Esophagus muscularis mucosa (tissue), 4 donors: Measurements from ENCODE around the gene GIMAP6. TPM values are rescaled to one million over a fixed set of nuclear protein-coding genes. Genes with fewer than 3 reads are reported as not detected.

ENCODE experiments used
- DNase-seq: peaks from one replicate; pipeline ENCODE4 v3.0.0-alpha.2; 2017; ENCODE audit errors: extremely low spot score
- H3K27ac ChIP-seq, 4 donors: fragments of 200-600 bp; sonication (generic); replicated peaks in 1 of 4; 1 replicate in 3 of 4; 2 replicates in 1 of 4; pipeline ENCODE4 v1.5.1; 2016 to 2019; ENCODE audit warnings: mild to moderate bottlenecking in 1 of 4
- H3K27me3 ChIP-seq, 4 donors: fragments of 200-600 bp; sonication (generic); one replicate each; pipeline versions ENCODE4 v1.5.1 to v1.6.0; 2016 to 2019
- H3K36me3 ChIP-seq, 4 donors: fragments of 200-600 bp; sonication (generic); one replicate each; pipeline ENCODE4 v1.5.1; 2016 to 2019
- H3K4me1 ChIP-seq, 4 donors: fragments of 200-600 bp; sonication (generic); one replicate each; pipeline ENCODE4 v1.5.1; 2016 to 2019
- H3K4me3 ChIP-seq, 4 donors: fragments of 200-600 bp; sonication (generic); 1 replicate in 2 of 4; 2 replicates in 2 of 4; pipeline ENCODE4 v1.5.1; 2016 to 2019; ENCODE audit warnings: mild to moderate bottlenecking in 4 of 4, moderate library complexity in 1 of 4
- H3K9me3 ChIP-seq, 4 donors: fragments of 200-600 bp; sonication (generic); 1 replicate in 3 of 4; 2 replicates in 1 of 4; pipeline ENCODE4 v1.5.1; 2016 to 2019
- EP300 ChIP-seq: sonication (generic); formaldehyde crosslinking; IDR thresholded peaks from one replicate; pipeline ENCODE4 v1.6.1; 2017; ENCODE audit warnings: antibody characterized with exemption
- POLR2A ChIP-seq: fragments of 450-650 bp; IDR thresholded peaks from one replicate; pipeline ENCODE4 v1.6.1; 2017; ENCODE audit warnings: antibody characterized with exemption, moderate library complexity, mild to moderate bottlenecking, low read depth
- POLR2AphosphoS5 ChIP-seq, 2 donors: sonication (generic); formaldehyde crosslinking; IDR thresholded peaks; one replicate each; pipeline ENCODE4 v1.6.1; 2017; ENCODE audit warnings: antibody characterized with exemption in 2 of 2
- WGBS: methylation state at CpG from one replicate; pipeline ENCODE4 v1.1.5; 2018; 5-methylcytosine and 5-hydroxymethylcytosine counted together
- intact Hi-C: fragments of 100-400 bp; cut with DNase I; formaldehyde crosslinking; loops from one replicate; pipeline ENCODE4 v1.15.1; 2023
- total RNA-seq, 4 donors: library from RNA; depleted of rRNA; stranded (reverse); fragments of >200 nt; gene quantifications; one replicate each; pipeline versions ENCODE4 v1.1.0 to v1.2.1, GENCODE V29; 2016
- TF ChIP-seq, protein P1 (sequence below), 3 experiments: fragments of 200-600 bp in 2 of 3; fragments of 450-650 bp in 1 of 3; sonication (generic) in 2 of 3; IDR thresholded peaks; one replicate each; pipeline ENCODE4 v1.5.1; 2017 to 2019; ENCODE audit warnings: antibody characterized with exemption in 3 of 3, mild to moderate bottlenecking in 2 of 3, moderate library complexity in 1 of 3

The GIMAP6 gene
- total RNA-seq, 4 donors from 2014 or later = 25.7 to 45.9 (median 37.2) TPM

DNA sequence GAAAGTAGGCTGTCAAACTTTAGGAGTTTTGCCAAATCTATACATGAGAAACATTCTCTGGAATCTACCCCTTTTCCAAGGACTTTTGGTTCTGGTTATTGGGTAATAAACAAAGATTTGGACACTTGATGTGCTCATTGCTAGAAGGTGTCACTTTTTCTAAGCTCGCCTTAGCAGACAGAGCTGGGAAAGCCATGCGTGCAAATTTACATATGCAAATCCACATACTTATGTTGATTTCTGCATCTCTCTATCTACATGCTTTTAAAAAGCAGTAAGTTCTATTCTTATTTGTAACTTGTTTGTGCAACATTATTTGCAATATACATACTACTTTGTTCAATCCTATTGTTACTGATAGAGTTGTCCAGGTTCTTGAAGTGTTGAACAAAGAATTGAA lies 22.5 kb upstream of the GIMAP6 start:
- peaks cover 0 to 7% (median 0%) of the 10 kb centered on the region in 4 donors for H3K9me3 ChIP-seq
- H3K4me1 ChIP-seq = no peaks in the 10 kb centered on the region
- intact Hi-C loops = no loop called here
- H3K27me3 ChIP-seq = peaks cover 0 to 4% (median 0%) of the 10 kb centered on the region in 4 donors
- no peak overlapping the region for H3K27ac ChIP-seq
- H3K36me3 ChIP-seq = no peaks in the 10 kb centered on the region
- DNase-seq = no peak
- 55% methylated on average over 2 of the region's 2 CpGs for WGBS
- no peak overlapping the region for H3K4me3 ChIP-seq
- TF ChIP-seq POLR2AphosphoS5 (IDR thresholded peaks at IDR 0.05) (no peak), POLR2A (no peak), EP300 (no peak)
- TF ChIP-seq, protein P1, sequence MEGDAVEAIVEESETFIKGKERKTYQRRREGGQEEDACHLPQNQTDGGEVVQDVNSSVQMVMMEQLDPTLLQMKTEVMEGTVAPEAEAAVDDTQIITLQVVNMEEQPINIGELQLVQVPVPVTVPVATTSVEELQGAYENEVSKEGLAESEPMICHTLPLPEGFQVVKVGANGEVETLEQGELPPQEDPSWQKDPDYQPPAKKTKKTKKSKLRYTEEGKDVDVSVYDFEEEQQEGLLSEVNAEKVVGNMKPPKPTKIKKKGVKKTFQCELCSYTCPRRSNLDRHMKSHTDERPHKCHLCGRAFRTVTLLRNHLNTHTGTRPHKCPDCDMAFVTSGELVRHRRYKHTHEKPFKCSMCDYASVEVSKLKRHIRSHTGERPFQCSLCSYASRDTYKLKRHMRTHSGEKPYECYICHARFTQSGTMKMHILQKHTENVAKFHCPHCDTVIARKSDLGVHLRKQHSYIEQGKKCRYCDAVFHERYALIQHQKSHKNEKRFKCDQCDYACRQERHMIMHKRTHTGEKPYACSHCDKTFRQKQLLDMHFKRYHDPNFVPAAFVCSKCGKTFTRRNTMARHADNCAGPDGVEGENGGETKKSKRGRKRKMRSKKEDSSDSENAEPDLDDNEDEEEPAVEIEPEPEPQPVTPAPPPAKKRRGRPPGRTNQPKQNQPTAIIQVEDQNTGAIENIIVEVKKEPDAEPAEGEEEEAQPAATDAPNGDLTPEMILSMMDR (IDR thresholded peaks at IDR 0.05) = no peak

DNA sequence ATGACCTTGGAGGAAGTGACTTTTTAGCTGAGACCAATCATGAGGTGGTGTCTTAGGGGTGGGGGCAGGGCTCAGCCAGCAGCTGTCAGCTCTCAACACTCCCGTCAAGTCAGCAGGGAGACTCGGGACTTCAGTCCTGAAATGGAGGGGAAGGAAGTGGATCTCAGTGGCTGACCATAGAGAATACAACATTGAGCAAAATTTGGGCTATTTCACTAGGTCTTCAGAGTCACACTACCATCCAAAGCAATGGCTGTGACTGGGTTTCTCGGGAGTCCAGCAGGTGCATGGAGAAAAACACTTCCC lies 16.8 kb upstream of the GIMAP6 start:
- no peak overlapping the region for H3K27ac ChIP-seq
- H3K36me3 ChIP-seq = no peaks in the 10 kb centered on the region
- intact Hi-C loops = no loop called here
- TF ChIP-seq POLR2A = no peak
- TF ChIP-seq, protein P1 (IDR thresholded peaks at IDR 0.05) = no peak
- TF ChIP-seq POLR2AphosphoS5 (IDR thresholded peaks at IDR 0.05) = no peak
- TF ChIP-seq EP300 = no peak
- peaks cover 0 to 6% (median 0%) of the 10 kb centered on the region in 4 donors for H3K4me1 ChIP-seq
- 38% methylated on average over 3 of the region's 3 CpGs for WGBS
- no peak overlapping the region for H3K4me3 ChIP-seq
- H3K9me3 ChIP-seq = no peaks in the 10 kb centered on the region
- DNase-seq = no peak
- H3K27me3 ChIP-seq = no peaks in the 10 kb centered on the region

DNA sequence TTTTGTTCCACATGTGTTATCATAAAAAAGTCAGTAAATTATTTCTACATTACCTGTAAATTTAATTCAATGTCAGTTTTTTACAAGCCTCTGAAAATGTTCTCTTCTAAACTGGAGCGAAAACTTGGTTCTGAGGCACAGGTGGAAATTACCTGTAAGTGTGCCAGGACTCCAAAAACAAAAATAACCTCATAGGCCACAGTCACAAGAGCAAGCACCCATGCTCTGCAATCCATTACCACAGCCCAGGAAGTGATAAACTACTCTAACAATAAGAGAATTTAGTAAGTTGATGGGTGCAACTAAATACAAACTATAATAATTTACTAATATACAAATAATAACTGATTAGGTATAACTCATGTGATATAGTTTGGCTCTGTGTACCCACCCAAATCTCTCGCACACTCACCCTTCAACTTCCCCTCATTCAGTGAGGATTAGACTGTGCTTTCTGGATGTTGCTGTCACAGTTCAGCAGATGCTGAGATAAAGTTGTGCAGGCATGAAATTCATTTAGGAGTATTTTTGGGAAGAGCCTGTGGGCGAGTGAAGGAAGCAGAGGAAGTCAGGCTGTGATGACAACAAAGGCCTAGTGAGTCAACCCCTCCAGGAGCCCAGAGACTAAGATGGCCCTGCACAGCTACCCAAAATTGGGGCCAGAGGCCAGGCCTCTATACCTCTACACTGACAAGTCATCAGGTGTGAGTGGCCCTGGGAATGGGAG lies 16.3 kb upstream of the GIMAP6 start:
- intact Hi-C loops = no loop called here
- Histone ChIP-seq H3K27me3 (no peaks in the 10 kb centered on the region), H3K4me1 (peaks cover 0 to 6% (median 0%) of the 10 kb centered on the region in 4 donors), H3K4me3 (no peak overlapping the region), H3K27ac (no peak overlapping the region), H3K36me3 (no peaks in the 10 kb centered on the region), H3K9me3 (no peaks in the 10 kb centered on the region)
- TF ChIP-seq, protein P1 (IDR thresholded peaks at IDR 0.05) = no peak
- TF ChIP-seq POLR2AphosphoS5 (IDR thresholded peaks at IDR 0.05) (no peak), POLR2A (no peak), EP300 (no peak)
- DNase-seq = no peak
- WGBS = 58% methylated on average over 3 of the region's 3 CpGs

DNA sequence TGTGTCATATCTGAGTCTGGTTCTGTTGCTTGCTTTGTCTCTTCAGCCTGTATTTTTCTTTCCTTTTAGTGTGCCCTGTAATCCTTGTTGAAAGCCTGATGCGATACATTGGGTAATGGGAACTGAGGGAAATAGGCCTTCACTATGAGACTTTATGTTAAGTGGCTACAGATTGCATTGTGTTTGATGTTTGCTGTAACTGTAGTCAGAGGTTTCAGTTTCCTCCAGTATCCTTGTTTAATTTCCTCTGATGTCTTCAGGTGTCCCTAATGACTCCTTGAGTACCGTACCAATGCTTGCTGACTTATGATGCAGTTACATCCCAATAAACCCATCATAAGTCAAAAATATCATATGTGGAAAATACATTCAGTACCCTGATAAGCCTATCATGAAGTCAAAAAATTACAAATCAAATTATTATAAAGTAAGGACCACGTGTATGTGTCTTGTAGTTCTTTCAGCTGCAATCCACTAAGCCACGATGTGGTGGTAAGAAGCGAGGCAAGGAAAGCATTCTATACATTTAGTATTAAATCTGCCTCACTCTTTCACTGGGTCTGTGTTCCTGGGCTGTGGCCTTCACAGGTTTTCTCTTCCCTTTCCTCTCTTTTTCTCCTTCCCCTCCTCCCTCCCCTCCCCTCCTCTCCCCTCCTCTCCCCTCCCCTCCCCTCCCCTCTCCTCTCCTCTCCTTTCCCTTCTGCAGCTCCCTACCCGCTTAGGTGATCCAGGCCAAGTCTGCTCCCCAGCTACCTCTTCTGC lies 13.3 kb upstream of the GIMAP6 start:
- Histone ChIP-seq H3K27me3 (no peaks in the 10 kb centered on the region), H3K36me3 (no peaks in the 10 kb centered on the region), H3K4me1 (peaks cover 0 to 6% (median 0%) of the 10 kb centered on the region in 4 donors), H3K27ac (no peak overlapping the region), H3K4me3 (no peak overlapping the region), H3K9me3 (no peaks in the 10 kb centered on the region)
- TF ChIP-seq EP300 (no peak), POLR2AphosphoS5 (IDR thresholded peaks at IDR 0.05) (no peak), POLR2A (no peak)
- TF ChIP-seq, protein P1 (IDR thresholded peaks at IDR 0.05) = no peak
- intact Hi-C loops = no loop called here
- 80% methylated on average over 6 of the region's 6 CpGs for WGBS
- DNase-seq = no peak
